ENCODE data around the gene LRIT2.
"Not testable (repeated sequence)": the region's sequence is repeated elsewhere in the genome, so short reads cannot be mapped to it uniquely, and the experiment has no call there.

The LRIT2 gene

DNA sequence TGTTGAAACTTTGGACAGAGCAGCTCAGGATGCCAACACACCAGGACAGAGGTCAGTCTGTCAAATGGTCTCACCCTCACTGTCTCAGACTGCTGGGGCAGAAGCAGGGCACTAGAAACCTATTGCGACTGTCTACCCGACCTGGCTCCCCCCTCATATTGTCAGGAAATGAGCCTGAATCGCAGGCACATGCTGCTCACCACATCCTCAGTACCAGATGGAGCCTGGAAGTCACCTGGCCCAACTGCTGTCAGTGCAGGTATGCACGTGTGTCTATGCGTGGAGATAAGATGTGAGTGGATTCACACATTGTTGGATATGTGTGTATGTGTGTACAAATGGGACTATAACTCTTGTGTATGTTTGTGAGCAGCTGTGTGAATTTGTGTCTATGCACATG, 34.2 kb downstream of the LRIT2 start:
- TF ChIP-seq, protein P1, sequence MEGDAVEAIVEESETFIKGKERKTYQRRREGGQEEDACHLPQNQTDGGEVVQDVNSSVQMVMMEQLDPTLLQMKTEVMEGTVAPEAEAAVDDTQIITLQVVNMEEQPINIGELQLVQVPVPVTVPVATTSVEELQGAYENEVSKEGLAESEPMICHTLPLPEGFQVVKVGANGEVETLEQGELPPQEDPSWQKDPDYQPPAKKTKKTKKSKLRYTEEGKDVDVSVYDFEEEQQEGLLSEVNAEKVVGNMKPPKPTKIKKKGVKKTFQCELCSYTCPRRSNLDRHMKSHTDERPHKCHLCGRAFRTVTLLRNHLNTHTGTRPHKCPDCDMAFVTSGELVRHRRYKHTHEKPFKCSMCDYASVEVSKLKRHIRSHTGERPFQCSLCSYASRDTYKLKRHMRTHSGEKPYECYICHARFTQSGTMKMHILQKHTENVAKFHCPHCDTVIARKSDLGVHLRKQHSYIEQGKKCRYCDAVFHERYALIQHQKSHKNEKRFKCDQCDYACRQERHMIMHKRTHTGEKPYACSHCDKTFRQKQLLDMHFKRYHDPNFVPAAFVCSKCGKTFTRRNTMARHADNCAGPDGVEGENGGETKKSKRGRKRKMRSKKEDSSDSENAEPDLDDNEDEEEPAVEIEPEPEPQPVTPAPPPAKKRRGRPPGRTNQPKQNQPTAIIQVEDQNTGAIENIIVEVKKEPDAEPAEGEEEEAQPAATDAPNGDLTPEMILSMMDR (conservative IDR thresholded peaks at IDR 0.05; ENCODE audit: control insufficient read depth, insufficient read depth, low read depth, low read length): no peak
- no peak for DNase-seq (ENCODE audit: low read depth)
- no peak overlapping the region for H3K4me3 ChIP-seq (ENCODE audit: control insufficient read depth, low read depth, low read length)

DNA sequence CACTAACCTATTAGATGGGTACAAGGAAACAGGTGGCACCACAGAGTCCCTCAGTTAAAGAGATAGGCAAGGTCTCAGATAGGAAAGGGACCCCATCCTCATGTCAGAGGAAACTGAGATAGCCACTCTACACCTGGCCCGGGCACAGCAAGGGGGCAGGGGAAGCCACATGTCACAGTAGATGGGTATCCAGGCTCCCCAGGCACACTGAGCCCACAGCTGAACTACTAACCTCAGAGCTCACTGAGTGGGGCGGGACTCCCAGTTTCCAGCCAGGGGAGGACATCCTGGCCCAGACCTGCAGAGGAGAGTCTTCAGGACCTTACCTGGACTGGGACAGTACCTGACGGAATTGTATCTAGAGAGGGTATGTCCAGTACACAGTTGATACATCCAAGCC, 34.7 kb downstream of the LRIT2 start:
- TF ChIP-seq, protein P1 (conservative IDR thresholded peaks at IDR 0.05; ENCODE audit: control insufficient read depth, insufficient read depth, low read depth, low read length): no peak
- H3K4me3 ChIP-seq (ENCODE audit: control insufficient read depth, low read depth, low read length): no peak overlapping the region
- no peak for DNase-seq (ENCODE audit: low read depth)

DNA sequence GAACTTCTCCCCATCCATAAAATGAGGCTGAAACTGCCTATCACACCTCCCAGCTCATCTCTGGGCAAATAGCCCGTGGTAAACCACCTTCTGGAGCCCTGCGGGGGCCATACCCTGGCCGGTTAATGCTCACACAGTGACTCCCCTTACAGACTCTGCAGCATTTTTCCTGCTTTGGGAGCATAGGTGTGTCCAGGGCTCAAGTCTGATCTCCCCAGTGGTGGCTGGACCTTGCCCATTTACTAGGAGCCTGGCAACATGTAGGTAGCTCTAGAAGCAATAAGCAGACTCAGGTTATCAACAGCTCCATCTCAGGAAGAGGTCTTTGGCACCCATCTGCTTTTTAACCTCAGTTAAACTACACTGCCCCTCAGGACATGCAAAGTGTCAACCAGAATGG, 36.5 kb downstream of the LRIT2 start:
- DNase-seq (ENCODE audit: low read depth): no peak
- TF ChIP-seq, protein P1 (conservative IDR thresholded peaks at IDR 0.05; ENCODE audit: control insufficient read depth, insufficient read depth, low read depth, low read length): no peak
- no peak overlapping the region for H3K4me3 ChIP-seq (ENCODE audit: control insufficient read depth, low read depth, low read length)

GRCh38 chr10:84185526-84186175, 39.7 kb downstream of the LRIT2 start:
- TF ChIP-seq, protein P1 (conservative IDR thresholded peaks at IDR 0.05; ENCODE audit: control insufficient read depth, insufficient read depth, low read depth, low read length): no peak
- no peak for DNase-seq (ENCODE audit: low read depth)
- H3K4me3 ChIP-seq (ENCODE audit: control insufficient read depth, low read depth, low read length): no peak overlapping the region

- TF ChIP-seq, protein P1 (conservative IDR thresholded peaks at IDR 0.05; ENCODE audit: control insufficient read depth, insufficient read depth, low read depth, low read length): no peak
- no peak overlapping the region for H3K4me3 ChIP-seq (ENCODE audit: control insufficient read depth, low read depth, low read length)
- no peak for DNase-seq (ENCODE audit: low read depth)
Observed at GRCh38 chr10:84184517-84184916, 40.8 kb downstream of the LRIT2 start.

DNA sequence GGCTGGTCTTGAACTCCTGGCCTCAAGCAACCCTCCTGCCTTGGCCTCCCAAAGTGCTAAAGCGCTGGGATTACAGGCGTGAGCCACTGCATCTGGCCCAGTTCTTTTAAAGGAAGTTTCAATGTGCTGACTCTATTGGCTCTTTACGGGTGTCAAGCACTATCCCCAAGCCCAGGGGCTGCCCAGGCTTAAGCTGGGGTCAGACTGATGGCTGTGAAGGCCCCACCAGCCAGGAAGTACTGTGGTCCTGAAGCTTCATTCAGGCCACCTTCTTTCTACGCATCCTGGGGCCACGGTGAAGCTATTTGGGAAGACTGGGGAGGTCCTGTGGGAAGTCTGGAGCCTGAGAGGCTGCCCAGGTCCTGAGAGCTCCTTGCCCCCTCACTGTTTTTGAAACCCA, 43.7 kb downstream of the LRIT2 start:
- H3K4me3 ChIP-seq (ENCODE audit: control insufficient read depth, low read depth, low read length): no peak overlapping the region
- no peak for DNase-seq (ENCODE audit: low read depth)
- TF ChIP-seq, protein P1 (conservative IDR thresholded peaks at IDR 0.05; ENCODE audit: control insufficient read depth, insufficient read depth, low read depth, low read length): no peak

DNA sequence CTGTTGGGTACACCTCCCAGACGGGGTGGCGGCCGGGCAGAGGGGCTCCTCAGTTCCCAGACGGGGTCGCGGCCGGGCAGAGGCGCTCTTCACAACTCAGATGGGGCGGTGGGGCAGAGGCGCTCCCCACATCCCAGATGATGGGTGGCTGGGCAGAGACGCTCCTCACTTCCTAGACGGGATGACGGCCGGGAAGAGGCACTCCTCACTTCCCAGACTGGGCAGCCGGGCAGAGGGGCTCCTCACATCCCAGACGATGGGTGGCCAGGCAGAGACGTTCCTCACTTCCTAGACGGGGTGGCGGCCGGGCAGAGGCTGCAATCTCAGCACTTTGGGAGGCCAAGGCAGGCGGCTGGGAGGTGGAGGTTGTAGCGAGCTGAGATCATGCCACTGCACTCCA, 45.0 kb downstream of the LRIT2 start:
- not testable (repeated sequence) for H3K4me3 ChIP-seq (ENCODE audit: control insufficient read depth, low read depth, low read length); DNase-seq (ENCODE audit: low read depth)

All from fibroblast of mammary gland (primary cell).